CD4-positive, alpha-beta T cell treated with Interferon alpha-2 for 1 hour (primary cell): ENCODE data around the gene MLLT1.
A peak's percentile ranks its signal among the peaks of the same experiment; 100 is the strongest.

Experiments used
- DNase-seq, 2 donors: peaks; one replicate each; pipeline ENCODE4 v3.0.0-alpha.2; 2020 to 2022

The MLLT1 gene

GRCh38 chr19:6253954-6254733, 25.6 kb downstream of the MLLT1 start:
- DNase-seq = no peak

- DNase-seq = no peak
Observed at GRCh38 chr19:6252066-6252465, 27.7 kb downstream of the MLLT1 start.

DNA sequence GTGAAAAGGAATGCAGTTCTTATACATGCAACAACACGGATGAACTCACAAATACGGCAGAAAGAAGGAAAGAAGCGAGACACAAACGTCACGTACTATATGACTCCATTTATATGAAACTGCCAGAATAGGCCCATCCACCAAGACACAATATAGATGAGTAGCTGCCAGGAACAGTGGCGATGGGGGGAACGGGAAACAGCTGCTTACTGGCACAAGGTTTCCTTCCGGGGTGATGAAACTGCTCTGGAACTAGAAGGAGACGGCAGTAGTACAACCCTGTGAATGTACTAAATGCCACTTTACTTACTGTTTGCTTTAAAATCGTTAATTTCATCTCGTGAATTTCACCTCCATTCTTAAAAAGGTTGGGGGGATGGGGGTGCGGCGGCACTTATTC, 28.9 kb downstream of the MLLT1 start:
- DNase-seq = peak in 1 of 2 donors; percentile 15

DNA sequence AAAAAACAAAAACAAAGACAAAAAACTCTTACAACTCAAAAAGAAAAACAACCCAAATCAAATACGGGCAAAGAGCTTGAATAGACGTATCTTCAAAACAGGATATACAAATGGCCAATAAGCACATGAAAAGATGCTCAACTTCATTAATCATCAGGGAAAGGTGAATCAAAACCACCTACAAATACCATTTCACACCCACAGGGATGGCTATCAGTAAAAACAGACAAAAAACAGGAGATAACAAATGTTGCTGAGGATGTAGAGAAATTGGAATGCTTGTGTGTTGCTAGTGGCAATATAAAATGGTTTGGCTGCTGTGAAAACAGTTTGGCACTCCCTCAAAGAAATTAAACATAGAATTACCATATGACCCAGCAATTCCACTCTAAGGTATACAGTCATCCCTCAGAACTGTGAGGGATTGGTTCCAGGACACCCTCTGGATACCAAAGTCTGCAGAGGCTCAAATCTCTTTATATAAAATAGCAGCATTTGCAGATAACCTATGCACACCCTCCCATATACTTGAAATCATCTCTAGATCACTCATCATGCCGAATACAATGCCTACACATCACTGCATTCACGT, 29.7 kb downstream of the MLLT1 start:
- DNase-seq = no peak

- no peak for DNase-seq
Observed at GRCh38 chr19:6249296-6249695, 30.5 kb downstream of the MLLT1 start.

- DNase-seq = no peak
Observed at GRCh38 chr19:6248844-6249243, 30.9 kb downstream of the MLLT1 start.

DNA sequence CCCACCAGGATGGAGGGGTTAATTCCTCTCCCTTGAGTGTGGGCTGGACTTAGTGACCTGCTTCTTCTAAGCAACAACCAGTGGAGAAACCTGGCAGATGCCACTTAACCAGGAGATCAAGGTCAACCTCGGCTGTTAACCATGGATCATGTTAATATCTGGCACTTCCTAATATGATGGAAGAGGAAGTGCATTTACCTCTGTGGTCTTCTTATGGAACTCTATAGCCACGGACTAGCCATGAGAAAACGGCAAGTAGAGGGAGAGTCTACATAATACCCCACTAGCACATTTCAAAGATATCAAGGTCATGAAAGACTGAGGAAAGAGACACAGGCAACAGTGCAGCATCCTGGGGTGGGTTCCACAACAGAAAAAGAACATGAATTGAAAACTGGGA, 31.4 kb downstream of the MLLT1 start:
- DNase-seq = no peak

DNA sequence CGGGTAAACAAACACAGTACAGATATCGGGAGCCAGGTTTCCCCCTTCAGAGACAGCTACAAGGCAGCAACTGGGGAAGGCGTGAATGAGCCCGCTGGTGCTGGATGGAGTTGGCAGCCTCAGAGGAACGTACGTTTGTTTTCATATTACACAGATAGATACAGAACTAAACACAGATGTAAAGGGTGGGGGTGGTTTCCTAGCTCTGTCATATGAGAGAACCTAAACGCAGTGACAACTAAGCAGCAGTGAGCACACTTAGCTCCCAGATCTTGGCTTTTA, 32.8 kb downstream of the MLLT1 start:
- DNase-seq = no peak

DNA sequence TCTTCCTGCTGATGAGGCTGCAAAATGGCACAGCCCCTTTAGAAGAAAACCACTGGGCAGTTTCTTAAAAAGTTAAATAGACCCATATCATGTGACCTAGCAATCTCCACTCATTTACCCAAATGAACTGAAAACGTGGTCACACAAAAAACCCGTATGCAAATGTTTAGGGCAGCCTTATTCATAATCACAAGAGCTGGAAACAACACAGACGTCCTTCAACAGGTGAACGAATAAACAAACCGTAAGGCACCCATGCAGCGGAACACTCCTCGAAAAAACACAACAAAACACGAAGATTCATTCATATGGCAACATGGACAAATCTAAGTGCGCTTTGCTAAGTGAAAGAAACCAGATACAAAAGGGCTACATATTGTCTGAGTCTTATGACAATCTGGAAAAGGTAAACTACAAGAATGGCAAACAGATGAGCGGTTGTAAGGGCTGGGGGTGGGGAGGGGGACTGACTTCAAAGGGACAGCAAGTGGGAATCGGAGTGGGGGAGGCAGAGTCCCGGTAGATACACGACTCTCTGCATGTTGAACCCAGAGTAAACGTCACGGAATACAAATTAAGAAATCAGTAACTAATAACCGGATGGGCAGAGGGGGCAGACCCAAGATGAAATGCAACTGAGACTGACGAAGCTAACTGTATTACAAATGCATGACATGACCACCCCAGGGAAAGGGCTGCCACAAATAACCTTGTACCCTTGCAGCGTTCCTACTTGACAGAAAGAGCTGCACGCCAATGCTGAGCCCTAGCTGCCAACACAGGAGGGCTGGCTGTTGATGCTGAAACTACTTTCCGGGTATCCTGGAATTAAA, 33.4 kb downstream of the MLLT1 start:
- DNase-seq = no peak

GRCh38 chr19:6242677-6243076, 37.1 kb downstream of the MLLT1 start:
- no peak for DNase-seq

DNA sequence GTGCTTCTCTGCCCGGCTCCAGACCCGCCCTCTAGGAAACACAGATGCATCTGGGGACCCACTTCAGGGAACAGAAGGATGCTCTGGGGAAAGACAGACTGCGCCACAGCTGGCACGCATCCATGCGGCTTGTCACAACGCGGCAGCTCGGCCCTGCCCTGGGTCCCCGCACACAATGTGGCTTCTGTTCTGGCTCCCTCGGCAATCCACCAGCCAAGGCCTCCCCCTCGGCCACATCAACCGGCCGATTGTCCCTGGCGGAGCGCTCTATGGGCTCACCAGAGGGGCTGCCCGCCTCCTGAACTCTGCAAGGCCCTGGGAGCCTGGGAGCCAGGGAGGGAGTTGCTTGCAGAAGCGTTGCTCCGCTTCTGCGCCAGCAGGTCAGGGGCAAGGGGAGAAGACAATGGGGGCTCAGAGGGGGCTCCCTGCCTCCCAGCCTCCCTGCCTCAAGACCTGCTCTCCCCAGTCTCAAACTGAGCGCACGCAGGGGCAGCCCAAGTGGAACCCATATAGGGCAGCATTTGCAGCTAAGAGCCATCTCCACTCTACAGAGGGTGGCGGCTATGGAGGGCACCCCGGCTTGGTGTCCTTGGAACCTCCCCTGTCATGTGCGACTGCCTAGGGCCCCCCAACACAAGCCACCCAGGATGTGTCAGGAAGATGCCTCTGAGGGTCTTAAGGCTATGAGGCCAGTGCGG, 37.9 kb downstream of the MLLT1 start:
- DNase-seq = no peak

DNA sequence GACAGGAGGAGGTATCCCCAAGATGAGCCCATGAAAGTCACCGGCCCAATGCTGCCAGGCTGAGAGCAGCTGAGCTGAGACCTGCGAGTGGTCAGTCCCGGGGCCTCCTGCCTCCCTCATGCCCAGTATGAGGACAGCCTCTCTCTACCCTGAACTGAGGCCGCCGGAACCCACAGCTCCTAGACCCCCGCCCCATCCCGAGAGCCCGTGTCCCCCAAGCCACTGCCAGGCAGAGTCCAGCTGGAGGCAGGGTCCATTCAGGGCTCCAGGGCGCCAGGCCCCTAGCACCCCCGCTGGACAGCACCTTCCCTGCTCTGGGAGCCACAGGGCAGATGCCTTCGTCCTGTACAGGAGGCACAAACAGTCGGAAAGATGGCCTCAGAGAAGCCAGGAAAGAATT, 38.7 kb downstream of the MLLT1 start:
- no peak for DNase-seq

- DNase-seq = no peak
Observed at GRCh38 chr19:6239871-6240676, 39.7 kb downstream of the MLLT1 start.

DNA sequence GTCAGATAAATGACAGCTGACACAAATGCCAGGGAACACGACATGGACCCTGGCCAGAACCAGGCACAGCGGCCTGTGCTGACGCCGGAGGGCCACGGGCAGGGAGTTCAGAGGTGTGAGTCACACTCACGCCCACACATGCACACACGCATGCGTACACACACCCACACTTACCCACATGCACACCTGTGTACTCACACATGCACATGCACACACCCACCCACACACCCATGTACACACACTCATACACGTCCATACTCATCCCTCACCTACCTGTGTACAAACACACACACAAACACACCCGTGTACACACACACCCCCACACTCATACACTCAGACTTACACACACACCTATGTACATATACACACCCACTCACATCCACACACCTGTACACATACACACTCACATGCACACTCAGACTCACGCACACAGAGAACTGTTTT, 40.4 kb downstream of the MLLT1 start:
- no peak for DNase-seq

GRCh38 chr19:6238643-6239281, 41.0 kb downstream of the MLLT1 start:
- DNase-seq = no peak

GRCh38 chr19:6238256-6238642, 41.5 kb downstream of the MLLT1 start:
- DNase-seq = no peak

- no peak for DNase-seq
Observed at GRCh38 chr19:6236310-6237291, 43.2 kb downstream of the MLLT1 start.

- no peak for DNase-seq
Observed at GRCh38 chr19:6235031-6235951, 44.5 kb downstream of the MLLT1 start.

DNA sequence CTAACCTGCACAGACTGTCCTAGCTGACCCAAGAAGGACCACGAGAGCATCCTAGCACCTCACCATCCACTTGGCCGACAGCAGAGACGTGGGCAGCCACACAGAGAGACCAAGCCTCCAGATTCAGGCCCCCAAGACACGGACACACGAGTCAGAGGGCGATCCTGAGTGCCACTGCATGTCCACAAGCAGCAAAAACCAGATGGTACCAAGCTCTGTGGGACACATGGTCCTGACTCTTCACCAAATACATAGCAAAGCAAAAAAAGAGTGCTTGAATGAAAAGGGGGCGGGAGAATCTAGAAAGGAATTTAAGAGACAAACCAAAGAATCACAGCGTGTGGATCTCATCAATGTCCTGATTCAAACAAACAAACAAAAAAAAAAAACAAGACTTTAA, 45.2 kb downstream of the MLLT1 start:
- DNase-seq = no peak
